HepG2 (cell line): ENCODE data around the gene COPS4. TPM values are rescaled to one million over a fixed set of nuclear protein-coding genes. Genes with fewer than 3 reads are reported as not detected.

Source experiments
- AGO2 ChIP-seq: fragments of 200-400 bp; formaldehyde crosslinking; optimal IDR thresholded peaks from 2 replicates; pipeline ENCODE3; 2017; ENCODE audit warnings: mild to moderate bottlenecking, low read depth, low read length, moderate library complexity
- CEBPZ ChIP-seq: IDR thresholded peaks from 2 replicates; pipeline ENCODE4 v1.6.1; 2012; ENCODE audit warnings: low read length, improper control_type of control experiment
- EZH2 ChIP-seq: conservative IDR thresholded peaks from 2 replicates; pipeline ENCODE4 v1.6.1; 2012; ENCODE audit warnings: mild to moderate bottlenecking, low read depth, low read length, moderate library complexity
- GABPB1 ChIP-seq: IDR thresholded peaks from 2 replicates; pipeline ENCODE4 v1.6.1; 2016; ENCODE audit warnings: mild to moderate bottlenecking, missing genetic modification reagents, moderate library complexity, missing compliant biosample characterization
- HCFC1 ChIP-seq: fragments of 150-350 bp; IDR thresholded peaks from 2 replicates; pipeline ENCODE4 v1.6.1; 2014; ENCODE audit warnings: low read depth, low read length
- IKZF4 ChIP-seq: sonication (generic); formaldehyde crosslinking; IDR thresholded peaks from 2 replicates; pipeline ENCODE4 v1.5.1; 2020; ENCODE audit warnings: borderline replicate concordance, mild to moderate bottlenecking, low read depth, missing genetic modification reagents; ENCODE audit errors: not compliant biosample characterization
- MED8 ChIP-seq: sonication (generic); formaldehyde crosslinking; IDR thresholded peaks from 2 replicates; pipeline ENCODE4 v1.8.1; 2023; ENCODE audit warnings: mild to moderate bottlenecking, missing genetic modification reagents; ENCODE audit not compliant: insufficient replicate concordance
- MYNN ChIP-seq: sonication (generic); formaldehyde crosslinking; IDR thresholded peaks from 2 replicates; pipeline ENCODE4 v1.4.0; 2020; ENCODE audit warnings: mild to moderate bottlenecking, low read depth, missing genetic modification reagents
- NFIC ChIP-seq: IDR thresholded peaks from 2 replicates; pipeline ENCODE4 v1.6.1; 2012; ENCODE audit warnings: mild to moderate bottlenecking, low read length, inconsistent platforms
- NFKB2 ChIP-seq: sonication (generic); formaldehyde crosslinking; IDR thresholded peaks from 2 replicates; pipeline ENCODE4 v1.4.0; 2020; ENCODE audit warnings: missing genetic modification reagents, borderline replicate concordance
- RAD51 ChIP-seq: fragments of 450-650 bp; IDR thresholded peaks from 2 replicates; pipeline ENCODE4 v1.6.1; 2016; ENCODE audit warnings: borderline replicate concordance
- RFXANK ChIP-seq: IDR thresholded peaks from 2 replicates; pipeline ENCODE4 v1.6.1; 2016
- RORA ChIP-seq: sonication (generic); formaldehyde crosslinking; IDR thresholded peaks from 2 replicates; pipeline ENCODE4 v1.5.0; 2020; ENCODE audit warnings: mild to moderate bottlenecking, missing genetic modification reagents, moderate library complexity
- SALL1 ChIP-seq: sonication (generic); formaldehyde crosslinking; IDR thresholded peaks from 2 replicates; pipeline ENCODE4 v1.8.0; 2022; ENCODE audit warnings: mild to moderate bottlenecking, missing genetic modification reagents
- STAT6 ChIP-seq: sonication (generic); formaldehyde crosslinking; IDR thresholded peaks from 2 replicates; pipeline ENCODE4 v1.4.0; 2020; ENCODE audit warnings: missing genetic modification reagents, mild to moderate bottlenecking, borderline replicate concordance
- TFDP2 ChIP-seq: sonication (generic); formaldehyde crosslinking; IDR thresholded peaks from 2 replicates; pipeline ENCODE4 v1.4.0; 2020; ENCODE audit warnings: missing genetic modification reagents
- TP53 ChIP-seq: sonication (generic); formaldehyde crosslinking; conservative IDR thresholded peaks from 2 replicates; pipeline ENCODE4 v1.4.0; 2020; ENCODE audit warnings: missing genetic modification reagents
- ZBTB34 ChIP-seq: sonication (generic); formaldehyde crosslinking; IDR thresholded peaks from 2 replicates; pipeline ENCODE4 v1.8.0; 2022; ENCODE audit warnings: mild to moderate bottlenecking, missing genetic modification reagents
- ZNF234 ChIP-seq: sonication (generic); formaldehyde crosslinking; conservative IDR thresholded peaks from 2 replicates; pipeline ENCODE4 v1.5.1; 2020; ENCODE audit warnings: mild to moderate bottlenecking, missing genetic modification reagents
- ZNF263 ChIP-seq: sonication (generic); formaldehyde crosslinking; IDR thresholded peaks from 2 replicates; pipeline ENCODE4 v1.4.0; 2020; ENCODE audit warnings: missing genetic modification reagents
- ZNF7 ChIP-seq: IDR thresholded peaks from 2 replicates; pipeline ENCODE4 v1.6.1; 2016; ENCODE audit warnings: missing biosample characterization, missing genetic modification reagents
- ZNF891 ChIP-seq: sonication (generic); formaldehyde crosslinking; IDR thresholded peaks from 2 replicates; pipeline ENCODE4 v1.5.0; 2020; ENCODE audit warnings: mild to moderate bottlenecking, missing genetic modification reagents
- polyA plus RNA-seq, 8 experiments: library from polyadenylated mRNA; depleted of rRNA in 3 of 8; stranded (reverse) in 7 of 8; unstranded in 1 of 8; fragments of >200 nt; fragmentation: Illumina TruSeq in 4 of 8; extraction: Trizol in 4 of 8; gene quantifications; 2 replicates each; pipeline versions ENCODE4 v1.2.1 to v1.2.3, GENCODE V29; 2011 to 2016; ENCODE audit warnings: low read depth in 4 of 8, missing spikeins in 1 of 8, mixed read lengths in 1 of 8; ENCODE audit not compliant: insufficient read depth in 1 of 8
- total RNA-seq, 5 experiments: library from RNA; depleted of rRNA; stranded (reverse); fragments of >200 nt; fragmentation: Illumina TruSeq; extraction: Trizol; gene quantifications; 2 replicates each; pipeline ENCODE4 v1.2.3, GENCODE V29; 2016; ENCODE audit warnings: low read depth in 1 of 5

The COPS4 gene
- total and polyA plus RNA-seq, 2 of the 13 experiments (the other 11 are each of a cell fraction or from before 2014, with no cell fraction given), result 28.8 to 52.5 TPM

GRCh38 chr4:83010522-83011318 lies 24.3 kb upstream of the COPS4 start, which contains the start of gene LIN54 (continued):
- no peak for TF ChIP-seq CEBPZ
- TF ChIP-seq HCFC1, result no peak
- TF ChIP-seq RAD51, result no peak
- TF ChIP-seq TFDP2 (CRISPR knock-in tag), result peak; percentile 90
- no peak; the same call in 1 of the 2 replicates for TF ChIP-seq NFKB2 (CRISPR knock-in tag)
- no peak for TF ChIP-seq ZNF263 (CRISPR knock-in tag)
- no peak for TF ChIP-seq EZH2
- no peak for TF ChIP-seq RORA
- TF ChIP-seq ZNF234, result no peak
- TF ChIP-seq ZBTB34 (CRISPR knock-in tag), result no peak
- no peak for TF ChIP-seq STAT6
- TF ChIP-seq RFXANK (CRISPR knock-in tag), result no peak
- TF ChIP-seq NFIC, result no peak; the same call in 1 of the 2 replicates
- TF ChIP-seq ZNF7 (CRISPR knock-in tag), result no peak
- TF ChIP-seq IKZF4 (CRISPR knock-in tag), result no peak
- TF ChIP-seq SALL1 (CRISPR knock-in tag), result peak; percentile 76
- no peak for TF ChIP-seq ZNF891 (CRISPR knock-in tag)
- TF ChIP-seq MYNN, result no peak
- TF ChIP-seq AGO2, result no peak
- TF ChIP-seq TP53 (CRISPR knock-in tag), result no peak
- peak; percentile 84 for TF ChIP-seq GABPB1 (CRISPR knock-in tag)
- no peak for TF ChIP-seq MED8 (CRISPR knock-in tag)
